ACC112 (cell line): Measurements from ENCODE around the gene ANO1.

Experiments used
- H2AFZ ChIP-seq: fragments of 200-600 bp; sonication (generic); one replicate; pipeline ENCODE4 v1.6.0; 2017; ENCODE audit warnings: antibody characterized with exemption, low read length; ENCODE audit not compliant: unreplicated experiment
- H3K27ac ChIP-seq: fragments of 200-600 bp; sonication (generic); 2 replicates; pipeline ENCODE4 v1.5.1; 2014; ENCODE audit warnings: low read depth, mild to moderate bottlenecking, antibody characterized with exemption, low read length, moderate library complexity
- H3K27me3 ChIP-seq: fragments of 200-600 bp; sonication (generic); 2 replicates; pipeline ENCODE4 v1.6.1; 2014; ENCODE audit warnings: mild to moderate bottlenecking, antibody characterized with exemption, low read length, moderate library complexity, mixed read lengths; ENCODE audit not compliant: insufficient read depth
- H3K36me3 ChIP-seq: fragments of 200-600 bp; sonication (generic); 2 replicates; pipeline ENCODE4 v1.6.1; 2016; ENCODE audit warnings: mild to moderate bottlenecking, antibody characterized with exemption, low read length, moderate library complexity, mixed read lengths; ENCODE audit not compliant: insufficient read depth
- H3K4me1 ChIP-seq: fragments of 200-600 bp; sonication (generic); one replicate; pipeline ENCODE4 v1.6.1; 2016; ENCODE audit warnings: low read length, mixed read lengths; ENCODE audit not compliant: insufficient read depth, unreplicated experiment, control insufficient read depth
- H3K4me3 ChIP-seq: fragments of 200-600 bp; sonication (generic); 2 replicates; pipeline ENCODE4 v1.5.1; 2014; ENCODE audit warnings: mild to moderate bottlenecking, low read depth, low read length
- H3K79me2 ChIP-seq: fragments of 200-600 bp; sonication (generic); one replicate; pipeline ENCODE4 v1.6.0; 2016; ENCODE audit warnings: low read length; ENCODE audit not compliant: control insufficient read depth, unreplicated experiment, insufficient read depth

ANO1 gene

DNA sequence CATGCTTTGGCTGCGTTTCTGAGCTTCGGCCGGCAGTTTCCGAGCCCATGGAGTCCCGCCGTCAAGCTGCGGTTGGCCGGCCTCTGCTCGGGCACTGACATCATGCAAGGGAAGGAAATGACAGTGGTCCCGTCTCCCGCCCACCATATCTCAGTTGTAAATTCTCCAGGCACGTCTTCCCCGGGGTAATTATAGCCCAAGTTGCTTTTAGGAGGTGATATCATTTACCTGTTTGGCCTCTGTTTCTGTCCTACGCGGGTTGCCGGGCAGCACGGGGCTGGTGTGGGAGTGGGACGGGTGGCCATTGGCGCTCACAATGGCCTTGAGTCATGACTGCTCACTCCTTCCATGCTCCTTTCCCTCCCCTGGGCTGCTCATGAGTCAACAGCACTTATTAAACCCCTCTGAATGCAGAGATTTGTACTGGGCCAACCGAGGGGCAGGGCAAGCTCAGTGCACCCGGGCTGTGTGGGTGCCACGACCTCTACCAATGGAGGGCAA, 4.2 kb upstream of the ANO1 start:
- H3K4me3 ChIP-seq = no peak overlapping the region
- H3K36me3 ChIP-seq = no peaks in the 10 kb centered on the region
- peaks cover 78% of the 10 kb centered on the region for H3K27me3 ChIP-seq
- no peaks in the 10 kb centered on the region for H3K4me1 ChIP-seq
- H2AFZ ChIP-seq = no peak overlapping the region
- H3K27ac ChIP-seq = no peak overlapping the region
- H3K79me2 ChIP-seq = no peaks in the 10 kb centered on the region

DNA sequence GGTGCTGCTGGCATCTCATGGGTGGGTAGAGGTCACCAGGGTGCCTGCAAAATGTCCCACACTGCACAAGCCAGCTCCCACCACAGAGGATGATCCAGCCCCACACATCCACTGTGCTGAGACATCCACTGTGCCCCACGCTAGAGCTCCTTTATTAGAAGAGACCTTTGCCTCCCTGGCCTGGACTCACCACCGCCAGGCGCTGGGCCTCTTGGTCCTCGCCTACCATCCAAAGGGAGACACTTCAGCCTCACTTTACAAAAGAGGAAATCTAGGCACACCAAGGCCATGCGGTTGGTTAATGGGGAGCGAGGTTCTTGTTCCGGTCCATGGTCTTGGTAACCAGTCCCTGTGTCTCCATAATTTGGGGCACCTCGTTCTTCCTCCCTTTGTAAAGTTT, 3.4 kb upstream of the ANO1 start:
- Histone ChIP-seq H3K27me3 (peaks cover 78% of the 10 kb centered on the region), H2AFZ (no peak overlapping the region), H3K4me1 (no peaks in the 10 kb centered on the region)

DNA sequence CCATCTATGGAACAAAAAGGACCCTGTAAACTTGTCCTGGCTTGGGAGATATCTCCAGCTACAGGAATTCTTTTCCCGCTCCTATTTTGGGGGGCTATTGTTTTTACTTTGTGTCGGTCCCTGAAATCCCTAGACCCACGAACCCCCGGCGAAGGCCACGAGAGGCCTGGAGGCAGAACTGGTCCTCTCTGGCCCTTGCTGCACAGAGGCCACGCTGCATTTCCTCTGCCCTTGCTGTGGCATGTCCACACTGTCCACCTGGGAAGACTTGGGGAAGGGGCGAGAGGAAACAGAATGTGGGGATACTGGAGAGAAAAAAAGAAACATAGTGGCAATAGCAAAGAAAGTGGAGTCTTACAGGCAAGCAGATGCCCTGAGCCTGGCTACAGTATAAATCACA, 2.3 kb upstream of the ANO1 start:
- no peak overlapping the region for H3K27ac ChIP-seq
- H3K27me3 ChIP-seq = peaks cover 81% of the 10 kb centered on the region
- H3K79me2 ChIP-seq = no peaks in the 10 kb centered on the region
- no peak overlapping the region for H2AFZ ChIP-seq
- H3K4me1 ChIP-seq = no peaks in the 10 kb centered on the region
- H3K4me3 ChIP-seq = no peak overlapping the region
- H3K36me3 ChIP-seq = no peaks in the 10 kb centered on the region

More for the DNA sequence above, 3.4 kb upstream of the ANO1 start:
- Histone ChIP-seq H3K4me3 (no peak overlapping the region), H3K27ac (no peak overlapping the region), H3K79me2 (no peaks in the 10 kb centered on the region), H3K36me3 (no peaks in the 10 kb centered on the region)

DNA sequence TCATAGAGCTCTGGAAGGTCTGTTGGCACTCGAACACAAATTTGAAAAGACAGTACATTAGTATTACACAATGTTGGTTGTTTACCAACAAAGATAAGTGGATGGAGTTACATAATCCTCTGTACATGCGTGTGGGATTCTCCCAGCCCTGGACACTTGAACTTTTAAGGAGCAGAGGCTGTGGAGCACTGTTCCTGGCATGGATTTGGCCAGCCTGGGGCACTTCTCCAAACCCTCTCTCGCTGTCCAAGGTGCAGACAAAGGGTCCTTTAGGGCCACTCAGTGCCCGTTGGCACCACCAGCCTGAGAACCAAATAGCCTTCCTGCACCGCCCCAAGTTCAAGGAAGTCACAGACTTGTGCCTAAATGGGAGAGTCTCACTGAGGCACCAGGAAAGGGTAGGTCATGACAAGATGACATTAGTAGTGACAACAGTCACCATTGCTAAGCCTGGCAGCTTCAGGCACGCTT, 1.6 kb upstream of the ANO1 start:
- H3K36me3 ChIP-seq = no peaks in the 10 kb centered on the region
- H3K27ac ChIP-seq = no peak overlapping the region
- H3K4me3 ChIP-seq = no peak overlapping the region
- H3K4me1 ChIP-seq = no peaks in the 10 kb centered on the region
- peaks cover 81% of the 10 kb centered on the region for H3K27me3 ChIP-seq
- no peak overlapping the region for H2AFZ ChIP-seq
- no peaks in the 10 kb centered on the region for H3K79me2 ChIP-seq

DNA sequence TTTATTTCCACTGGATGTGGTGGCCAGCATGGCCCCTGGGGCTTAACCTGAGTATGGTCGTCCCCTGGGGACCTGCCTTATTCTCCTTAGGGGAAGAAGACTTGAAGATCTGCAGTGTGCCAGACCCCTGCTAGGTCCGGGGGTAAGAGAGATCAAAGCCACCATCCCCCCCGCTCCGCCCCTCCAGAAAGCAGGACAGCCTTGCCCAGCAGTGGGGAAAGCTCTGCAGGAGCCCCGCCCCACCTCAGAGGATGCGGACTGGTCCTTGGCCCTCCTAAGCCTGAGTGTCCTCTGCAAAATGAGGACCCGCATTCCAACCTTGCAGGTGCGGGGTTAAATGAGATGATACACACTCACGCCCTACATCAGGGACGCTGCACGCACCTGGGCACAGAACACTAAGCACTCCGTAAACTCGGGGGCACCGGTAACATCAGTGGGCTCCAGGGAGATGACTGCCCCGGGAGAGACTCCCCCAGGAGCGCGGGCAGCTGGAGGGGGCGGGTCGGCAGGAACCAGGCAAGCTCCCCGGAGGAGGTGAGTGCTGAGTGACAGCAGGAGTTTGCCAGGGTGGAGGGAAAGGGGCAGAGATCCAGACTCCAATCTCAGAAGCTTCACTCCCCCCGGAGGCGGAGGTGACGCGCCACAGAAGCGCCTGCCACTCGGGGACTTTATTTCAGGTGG, 564 bp upstream of the ANO1 start:
- no peaks in the 10 kb centered on the region for H3K36me3 ChIP-seq
- no peaks in the 10 kb centered on the region for H3K4me1 ChIP-seq
- no peak overlapping the region for H3K4me3 ChIP-seq
- no peaks in the 10 kb centered on the region for H3K79me2 ChIP-seq
- H3K27ac ChIP-seq = no peak overlapping the region
- H3K27me3 ChIP-seq = peaks cover 73% of the 10 kb centered on the region
- no peak overlapping the region for H2AFZ ChIP-seq

DNA sequence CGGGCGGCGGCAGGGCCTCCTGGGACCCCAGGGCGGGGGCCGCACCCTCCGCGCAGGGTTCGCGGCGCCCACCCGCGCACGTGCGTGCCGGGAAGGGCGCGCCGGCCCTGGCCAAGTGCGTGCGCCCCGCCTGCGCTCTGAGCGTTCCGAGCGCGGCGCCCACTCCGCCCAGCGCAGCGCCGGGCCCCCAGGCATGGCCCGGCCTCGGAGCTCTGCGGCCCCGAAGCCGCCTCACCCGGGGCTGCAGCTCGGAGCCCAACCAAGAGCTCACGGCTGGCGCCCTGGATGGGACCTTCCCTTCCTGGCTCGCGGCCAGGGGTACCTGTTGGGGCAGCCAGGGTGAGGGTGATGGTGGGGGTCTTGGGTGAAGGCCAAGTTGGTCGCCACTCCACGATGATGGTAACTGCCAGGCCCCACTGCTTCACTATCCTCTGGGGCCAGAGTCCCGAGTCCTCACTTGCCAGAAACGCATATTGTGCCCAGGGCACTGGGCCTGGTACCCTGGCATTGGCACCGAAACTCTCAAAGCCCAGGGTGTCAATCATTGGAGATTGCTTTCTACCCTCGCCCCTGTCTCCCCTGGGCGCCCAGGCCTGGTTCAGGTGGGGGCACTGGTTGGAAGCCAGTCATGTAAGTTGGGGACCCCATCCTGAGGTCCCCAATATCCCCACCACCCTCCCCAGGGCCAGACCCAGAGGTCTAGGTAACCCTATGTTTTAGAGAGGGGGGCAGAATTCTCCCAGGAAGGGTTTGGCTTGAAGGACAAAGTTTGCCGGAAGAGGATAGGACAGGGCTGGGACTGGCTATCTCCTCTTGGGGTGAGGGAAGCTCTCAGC, 882 bp downstream of the ANO1 start:
- peaks cover 62% of the 10 kb centered on the region for H3K27me3 ChIP-seq
- H3K27ac ChIP-seq = no peak overlapping the region
- no peaks in the 10 kb centered on the region for H3K4me1 ChIP-seq
- no peaks in the 10 kb centered on the region for H3K36me3 ChIP-seq
- H3K4me3 ChIP-seq = no peak overlapping the region
- no peak overlapping the region for H2AFZ ChIP-seq
- no peaks in the 10 kb centered on the region for H3K79me2 ChIP-seq

DNA sequence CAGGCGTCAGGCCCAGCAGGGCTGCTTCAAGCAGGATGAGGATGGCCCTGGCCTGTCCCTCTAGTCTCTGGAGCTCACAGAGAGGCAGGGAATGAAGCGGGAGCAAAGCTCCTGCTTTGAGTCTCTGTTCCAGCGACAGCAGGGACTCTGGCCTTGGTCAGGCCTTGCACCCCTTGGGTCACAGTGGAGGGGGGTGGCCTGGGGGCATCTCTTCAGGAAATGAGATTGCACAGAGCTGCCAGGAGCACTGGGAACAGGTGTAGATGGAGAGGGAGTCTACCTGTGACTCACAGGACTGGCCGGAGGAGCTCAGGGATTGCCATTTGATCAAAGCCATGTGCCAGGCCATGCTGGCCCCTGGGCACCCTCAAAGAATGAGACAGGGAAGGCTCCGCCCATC, 1.6 kb downstream of the ANO1 start:
- no peaks in the 10 kb centered on the region for H3K36me3 ChIP-seq
- H3K4me3 ChIP-seq = no peak overlapping the region
- no peak overlapping the region for H2AFZ ChIP-seq
- H3K27ac ChIP-seq = no peak overlapping the region
- no peaks in the 10 kb centered on the region for H3K4me1 ChIP-seq
- peaks cover 55% of the 10 kb centered on the region for H3K27me3 ChIP-seq
- no peaks in the 10 kb centered on the region for H3K79me2 ChIP-seq

DNA sequence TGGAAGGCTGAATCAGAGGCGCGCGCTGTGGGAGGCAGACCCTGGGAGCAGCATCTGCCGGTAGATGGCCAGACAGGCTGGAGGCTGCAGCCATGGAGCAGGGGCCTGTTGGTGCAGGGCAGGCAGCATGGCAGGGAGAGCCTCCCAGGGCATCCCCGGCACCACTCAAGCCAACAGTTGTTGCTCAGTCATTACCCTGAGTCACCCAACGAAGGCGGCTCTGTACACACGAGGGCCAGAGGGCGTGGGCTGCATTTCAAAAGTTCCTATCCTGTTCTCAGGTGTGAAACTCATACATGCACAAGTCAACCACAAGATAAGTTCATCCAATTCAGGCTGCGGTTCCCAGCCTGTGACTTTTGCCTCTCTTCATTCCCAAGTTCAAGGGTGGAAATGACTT, 2.6 kb downstream of the ANO1 start:
- Histone ChIP-seq H3K4me3 (no peak overlapping the region), H3K36me3 (no peaks in the 10 kb centered on the region), H3K27me3 (peaks cover 45% of the 10 kb centered on the region), H3K27ac (no peak overlapping the region), H3K79me2 (no peaks in the 10 kb centered on the region), H3K4me1 (no peaks in the 10 kb centered on the region), H2AFZ (no peak overlapping the region)

DNA sequence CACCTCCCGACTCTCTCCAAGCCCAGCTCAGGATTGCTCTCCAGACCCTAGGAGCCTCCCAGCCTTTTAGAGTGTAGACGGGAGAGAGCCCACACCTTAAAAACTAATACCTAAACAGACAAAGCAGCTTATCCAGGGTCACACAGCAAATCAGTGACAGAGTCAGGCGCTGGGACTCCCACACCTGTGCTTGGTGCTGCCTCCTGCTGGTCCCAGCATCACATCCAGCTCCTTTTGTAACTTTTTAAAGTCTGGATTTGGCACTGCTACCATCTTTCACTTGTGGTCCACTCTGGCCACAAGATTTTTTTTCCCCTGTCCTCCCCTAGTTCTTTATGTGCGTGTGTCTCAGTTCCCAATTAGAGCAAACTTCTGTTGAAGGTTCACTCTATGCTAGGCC, 4.7 kb downstream of the ANO1 start:
- H3K27me3 ChIP-seq = peaks cover 24% of the 10 kb centered on the region
- H3K79me2 ChIP-seq = no peaks in the 10 kb centered on the region
- H3K27ac ChIP-seq = no peak overlapping the region
- no peaks in the 10 kb centered on the region for H3K36me3 ChIP-seq
- no peak overlapping the region for H2AFZ ChIP-seq
- no peaks in the 10 kb centered on the region for H3K4me1 ChIP-seq
- H3K4me3 ChIP-seq = no peak overlapping the region

DNA sequence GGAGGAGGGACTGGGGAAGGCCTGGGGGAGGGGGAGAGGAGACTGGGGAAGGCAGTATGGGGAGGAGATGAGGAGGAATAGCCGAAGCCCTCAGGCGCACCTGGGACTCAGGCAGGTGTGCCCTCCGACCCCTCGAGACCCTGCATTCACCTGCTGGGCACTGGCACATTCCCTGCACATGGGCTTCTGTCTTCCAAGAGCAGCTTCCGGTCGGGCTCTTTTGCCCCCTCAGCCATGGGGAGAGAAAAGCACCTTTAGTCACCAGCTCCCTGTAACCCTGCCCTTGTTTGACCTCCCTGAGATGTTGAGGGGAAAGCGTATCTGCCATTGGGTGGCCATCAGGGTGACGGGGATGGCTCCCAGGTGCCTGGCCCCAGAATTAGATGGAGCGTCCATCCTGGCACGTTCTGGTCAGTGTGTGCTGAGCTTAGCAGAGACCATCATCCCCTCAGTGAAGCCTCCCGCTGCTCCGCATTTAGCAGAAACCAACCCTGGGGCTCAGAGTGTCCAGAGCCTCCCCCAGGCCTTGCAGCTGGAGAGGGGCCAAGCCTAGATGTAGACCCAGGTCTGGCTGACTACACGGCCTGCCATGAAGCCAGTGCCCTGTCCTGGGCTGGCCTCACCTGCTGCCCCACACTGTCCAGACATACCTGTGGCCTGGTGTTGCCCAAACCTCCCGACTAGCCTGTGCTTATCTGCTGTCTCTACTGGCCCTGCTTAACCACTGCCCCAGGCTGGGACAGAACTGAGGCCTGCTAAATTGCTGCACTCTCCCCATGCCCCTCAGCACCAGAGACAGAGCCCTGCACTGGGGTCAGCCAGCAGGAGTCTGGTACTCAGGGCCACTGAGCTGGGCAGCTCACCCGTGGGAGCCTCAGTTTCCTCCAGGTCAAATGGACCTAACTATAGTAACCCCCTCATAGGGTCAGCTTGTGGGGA, 6.2 kb downstream of the ANO1 start:
- no peak overlapping the region for H2AFZ ChIP-seq
- peaks cover 12% of the 10 kb centered on the region for H3K27me3 ChIP-seq
- H3K36me3 ChIP-seq = no peaks in the 10 kb centered on the region
- no peaks in the 10 kb centered on the region for H3K4me1 ChIP-seq
- no peaks in the 10 kb centered on the region for H3K79me2 ChIP-seq
- H3K4me3 ChIP-seq = no peak overlapping the region
- H3K27ac ChIP-seq = no peak overlapping the region
